Fibroblast of the conjunctiva (primary cell): Measurements from ENCODE around the gene NAV2.
A peak's percentile ranks its signal among the peaks of the same experiment; 100 is the strongest.

Experiments used
- DNase-seq: peaks from one replicate; pipeline ENCODE4 v3.0.0-alpha.2; 2010; ENCODE audit warnings: low read depth

Gene NAV2

GRCh38 chr11:20087118-20087521 is 374.5 kb downstream of the NAV2 start:
- DNase-seq, result no peak

GRCh38 chr11:20088397-20089225 is 376.0 kb downstream of the NAV2 start:
- DNase-seq, result no peak

- DNase-seq, result peak; percentile 29
Measured at GRCh38 chr11:20089367-20089766, 376.7 kb downstream of the NAV2 start.

GRCh38 chr11:20089796-20090653 is 377.4 kb downstream of the NAV2 start:
- no peak for DNase-seq

- no peak for DNase-seq
Measured at GRCh38 chr11:20090654-20091374, 378.2 kb downstream of the NAV2 start.

- peak; percentile 50 for DNase-seq
Measured at GRCh38 chr11:20093775-20094174, 381.1 kb downstream of the NAV2 start.

- no peak for DNase-seq
Measured at GRCh38 chr11:20095189-20095588, 382.6 kb downstream of the NAV2 start.

- peak; percentile 80 for DNase-seq
Measured at GRCh38 chr11:20097319-20098221, 384.9 kb downstream of the NAV2 start.

- DNase-seq, result no peak
Measured at GRCh38 chr11:20099527-20099926, 386.9 kb downstream of the NAV2 start.

GRCh38 chr11:20102397-20102796 is 389.8 kb downstream of the NAV2 start:
- no peak for DNase-seq

- no peak for DNase-seq
Measured at GRCh38 chr11:20103281-20103680, 390.6 kb downstream of the NAV2 start.

GRCh38 chr11:20105427-20105826 is 392.8 kb downstream of the NAV2 start:
- DNase-seq, result no peak

GRCh38 chr11:20109731-20110445 is 397.3 kb downstream of the NAV2 start:
- no peak for DNase-seq

GRCh38 chr11:20110908-20111669 is 398.5 kb downstream of the NAV2 start:
- no peak for DNase-seq

- no peak for DNase-seq
Measured at GRCh38 chr11:20111871-20112270, 399.2 kb downstream of the NAV2 start.

- peak; percentile 83 for DNase-seq
Measured at GRCh38 chr11:20112291-20113148, 399.9 kb downstream of the NAV2 start.

GRCh38 chr11:20113149-20113438 is 400.5 kb downstream of the NAV2 start:
- DNase-seq, result no peak

GRCh38 chr11:20114588-20114987 is 402.0 kb downstream of the NAV2 start:
- no peak for DNase-seq

- no peak for DNase-seq
Measured at GRCh38 chr11:20116825-20117224, 404.2 kb downstream of the NAV2 start.
